ENCODE data around the gene S1PR3.

S1PR3 gene

DNA sequence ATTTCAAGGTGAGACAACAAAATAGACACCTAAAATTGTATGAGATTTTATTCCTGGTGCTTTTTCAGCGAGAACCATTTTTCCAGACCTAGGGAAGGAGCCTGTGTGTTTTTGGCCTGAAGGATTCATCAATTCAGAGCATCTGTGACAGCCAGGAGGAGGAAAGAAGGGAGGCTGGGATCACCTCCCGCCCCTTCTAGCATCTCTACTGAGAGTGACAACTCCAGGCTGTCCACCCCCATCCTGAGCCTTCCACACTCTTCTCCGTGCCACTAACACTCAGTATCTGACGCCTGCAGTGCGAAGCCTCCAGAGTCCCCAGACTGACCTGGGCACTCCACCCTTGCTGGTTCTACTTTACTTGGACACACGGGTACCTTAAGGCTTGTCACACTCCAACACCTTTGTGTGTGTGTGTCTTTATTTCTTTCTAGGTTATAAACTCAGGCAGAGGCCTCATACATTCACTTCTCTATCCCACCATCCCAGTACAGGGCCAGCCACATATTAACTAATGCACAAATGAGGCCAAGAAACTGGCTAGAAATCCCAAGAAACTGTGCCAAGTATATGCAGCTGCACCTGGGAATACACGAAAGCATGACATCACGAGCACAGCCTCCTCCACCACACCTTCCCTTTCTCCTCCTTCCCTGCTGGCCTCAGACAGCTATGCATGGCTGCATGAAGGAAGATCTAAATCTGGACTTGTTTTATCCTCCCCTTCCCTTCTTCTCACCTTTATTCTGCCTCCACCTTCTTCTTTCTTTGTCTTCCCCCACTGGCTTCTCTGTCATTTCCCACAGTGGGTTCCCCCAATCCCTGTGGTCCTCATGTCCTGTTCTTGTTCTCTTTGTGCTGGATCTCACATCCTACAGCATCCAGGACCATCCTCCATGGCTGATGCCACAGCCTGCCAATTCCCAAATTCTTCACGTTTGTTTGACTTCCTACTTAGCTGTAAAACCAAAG lies 16.0 kb downstream of the S1PR3 start:
- Mint-ChIP-seq H3K4me3 (no peak overlapping the region), H3K27ac (no peak overlapping the region), H3K36me3 (ENCODE audit: low read depth) (no peaks in the 10 kb centered on the region), H3K27me3 (peaks cover 11% of the 10 kb centered on the region), H3K4me1 (ENCODE audit: low read depth) (no peaks in the 10 kb centered on the region), H3K9me3 (no peaks in the 10 kb centered on the region)

DNA sequence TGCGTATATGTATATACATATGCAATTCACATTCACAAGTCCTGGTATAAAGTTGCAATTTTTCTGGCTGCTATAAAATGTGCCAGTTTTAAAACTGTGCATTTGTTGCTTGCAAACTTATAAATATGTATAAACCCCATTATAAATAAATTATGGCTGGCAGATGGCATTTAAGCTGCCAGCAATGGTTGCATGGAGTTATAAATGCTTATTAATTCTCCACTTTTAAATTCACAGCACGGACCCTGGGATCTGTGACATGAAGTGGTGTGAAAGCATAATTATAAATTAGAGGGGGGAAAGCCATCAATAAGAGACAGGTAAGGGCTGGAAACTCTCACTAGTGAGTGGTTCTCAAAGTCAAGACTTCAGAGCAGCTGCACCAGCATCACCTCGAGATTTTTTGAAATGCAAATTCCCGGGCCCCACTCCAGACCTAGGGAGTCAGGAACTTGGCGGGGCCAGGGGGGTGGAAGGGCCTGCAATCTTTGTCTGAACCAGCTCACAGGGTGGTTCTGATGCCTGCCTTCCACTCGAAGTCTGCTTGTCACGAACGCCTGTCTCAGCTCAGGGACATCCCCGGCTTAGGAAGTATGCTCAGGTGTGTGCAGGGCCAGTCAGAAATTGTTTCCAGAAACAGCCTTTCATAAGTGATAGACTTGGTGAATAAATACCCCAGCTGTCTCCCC lies 16.9 kb downstream of the S1PR3 start:
- Mint-ChIP-seq H3K36me3 (ENCODE audit: low read depth) (no peaks in the 10 kb centered on the region), H3K27ac (no peak overlapping the region), H3K4me1 (ENCODE audit: low read depth) (no peaks in the 10 kb centered on the region), H3K9me3 (no peaks in the 10 kb centered on the region), H3K4me3 (no peak overlapping the region), H3K27me3 (peaks cover 7% of the 10 kb centered on the region)

DNA sequence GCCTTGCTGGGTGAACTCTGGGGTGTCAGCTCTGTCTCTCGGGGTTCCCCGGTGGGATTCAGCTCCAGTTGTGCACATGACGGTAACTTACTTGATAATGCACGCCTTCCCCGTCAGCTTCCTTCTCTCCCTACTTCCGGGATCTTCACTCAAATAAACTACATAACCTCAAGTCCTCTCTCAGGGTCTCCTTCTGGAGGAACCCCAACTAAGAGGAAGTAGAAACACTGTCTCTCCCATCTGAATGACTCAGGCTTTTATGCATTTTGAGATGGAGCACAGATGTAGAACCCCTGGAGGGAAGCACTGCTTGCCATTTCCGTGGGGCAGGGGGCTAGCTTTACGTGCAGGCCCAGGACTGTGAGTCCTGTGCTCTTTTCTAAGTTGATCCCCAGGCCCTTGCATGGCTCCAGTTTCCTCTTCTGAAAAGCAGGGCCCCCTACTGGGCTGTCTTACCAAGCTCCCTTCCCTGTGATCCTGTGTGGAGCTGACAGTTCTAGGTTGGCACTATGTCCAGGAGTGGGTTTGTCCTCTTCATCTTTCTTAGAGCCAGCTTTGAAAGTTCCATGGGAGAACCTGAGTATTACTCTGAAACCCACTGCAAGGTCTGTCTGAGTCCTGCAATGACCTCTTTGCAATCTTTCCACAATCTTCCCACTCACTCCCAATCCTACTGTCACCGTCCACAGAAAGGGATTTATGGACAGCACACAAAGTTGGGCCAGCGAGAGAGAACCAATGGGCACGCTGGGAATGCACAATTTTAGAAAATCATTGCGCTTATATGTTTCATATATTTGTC lies 17.7 kb downstream of the S1PR3 start:
- Mint-ChIP-seq H3K36me3 (ENCODE audit: low read depth) (no peaks in the 10 kb centered on the region), H3K4me3 (no peak overlapping the region)

DNA sequence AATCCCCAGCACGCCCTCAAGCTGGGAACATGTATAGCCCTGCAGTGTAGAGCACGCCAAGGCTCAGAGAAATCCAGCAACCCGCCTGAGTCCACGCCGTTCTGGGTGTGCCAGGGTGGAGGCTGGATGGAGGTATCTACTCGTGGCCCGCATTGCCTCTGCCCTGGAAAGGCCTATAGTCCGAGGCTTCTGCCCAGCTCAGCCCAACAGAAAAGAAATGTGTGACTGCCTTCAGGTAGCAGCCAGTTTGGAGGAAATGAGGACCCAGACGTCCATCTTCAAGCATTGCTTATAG lies 18.2 kb downstream of the S1PR3 start:
- peaks cover 7% of the 10 kb centered on the region for H3K27me3 Mint-ChIP-seq
- no peaks in the 10 kb centered on the region for H3K36me3 Mint-ChIP-seq (ENCODE audit: low read depth)
- no peak overlapping the region for H3K27ac Mint-ChIP-seq
- H3K4me3 Mint-ChIP-seq: no peak overlapping the region
- H3K9me3 Mint-ChIP-seq: no peaks in the 10 kb centered on the region
- H3K4me1 Mint-ChIP-seq (ENCODE audit: low read depth): no peaks in the 10 kb centered on the region

More for the DNA sequence above, 17.7 kb downstream of the S1PR3 start:
- Mint-ChIP-seq H3K9me3 (no peaks in the 10 kb centered on the region), H3K27me3 (peaks cover 7% of the 10 kb centered on the region), H3K27ac (no peak overlapping the region), H3K4me1 (ENCODE audit: low read depth) (no peaks in the 10 kb centered on the region)

DNA sequence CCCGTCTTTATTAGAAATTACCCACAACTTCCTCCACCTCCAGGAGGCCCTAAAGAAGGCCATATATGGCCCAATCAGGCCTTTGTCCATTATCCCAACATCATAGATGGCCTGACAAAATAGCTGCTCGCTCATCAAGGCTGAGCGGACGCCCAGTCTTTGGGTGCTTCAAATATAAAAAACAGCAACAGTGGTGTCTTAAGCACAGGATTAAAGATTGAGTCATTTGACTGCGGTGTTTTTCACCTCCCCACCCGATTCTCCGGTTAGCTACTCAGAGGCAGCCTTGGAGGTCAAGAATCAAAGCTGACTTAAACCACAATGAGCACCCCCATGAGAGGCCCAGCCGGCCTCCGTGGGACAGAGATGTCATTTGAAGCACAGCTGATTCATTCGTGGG lies 18.8 kb downstream of the S1PR3 start:
- Mint-ChIP-seq H3K36me3 (ENCODE audit: low read depth) (no peaks in the 10 kb centered on the region), H3K27me3 (peaks cover 7% of the 10 kb centered on the region), H3K27ac (no peak overlapping the region), H3K4me1 (ENCODE audit: low read depth) (no peaks in the 10 kb centered on the region), H3K9me3 (no peaks in the 10 kb centered on the region), H3K4me3 (no peak overlapping the region)

DNA sequence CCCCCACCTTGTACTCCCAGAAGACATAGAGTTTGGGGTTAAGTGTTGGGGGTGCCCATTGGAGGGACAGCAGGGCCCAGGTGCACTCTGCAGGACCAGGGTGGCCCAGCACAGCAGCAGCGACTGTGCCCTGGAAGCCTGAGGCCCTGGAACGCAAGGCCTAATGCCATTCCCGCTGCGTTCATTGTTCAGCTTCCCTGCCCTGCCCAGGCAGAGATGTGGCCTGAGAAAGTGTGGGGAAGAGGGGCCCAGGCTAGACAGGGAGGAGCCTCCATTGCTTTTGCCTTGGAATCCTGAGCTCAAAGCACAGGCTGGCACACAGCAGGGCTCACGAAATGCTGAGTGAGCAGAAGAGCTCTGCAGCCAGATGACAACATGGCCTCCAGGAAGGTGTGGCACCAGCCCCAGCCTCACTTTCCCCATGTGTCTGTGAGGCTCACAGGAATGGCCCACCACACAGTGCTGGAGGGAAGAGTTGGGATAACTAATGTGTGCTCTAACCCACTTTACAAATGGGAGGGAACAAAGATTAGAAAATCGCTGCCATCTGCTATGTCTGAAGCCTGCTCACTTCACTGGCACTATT lies 19.4 kb downstream of the S1PR3 start:
- Mint-ChIP-seq H3K27me3 (peaks cover 7% of the 10 kb centered on the region), H3K9me3 (no peaks in the 10 kb centered on the region), H3K4me3 (no peak overlapping the region), H3K27ac (no peak overlapping the region), H3K4me1 (ENCODE audit: low read depth) (no peaks in the 10 kb centered on the region), H3K36me3 (ENCODE audit: low read depth) (no peaks in the 10 kb centered on the region)

DNA sequence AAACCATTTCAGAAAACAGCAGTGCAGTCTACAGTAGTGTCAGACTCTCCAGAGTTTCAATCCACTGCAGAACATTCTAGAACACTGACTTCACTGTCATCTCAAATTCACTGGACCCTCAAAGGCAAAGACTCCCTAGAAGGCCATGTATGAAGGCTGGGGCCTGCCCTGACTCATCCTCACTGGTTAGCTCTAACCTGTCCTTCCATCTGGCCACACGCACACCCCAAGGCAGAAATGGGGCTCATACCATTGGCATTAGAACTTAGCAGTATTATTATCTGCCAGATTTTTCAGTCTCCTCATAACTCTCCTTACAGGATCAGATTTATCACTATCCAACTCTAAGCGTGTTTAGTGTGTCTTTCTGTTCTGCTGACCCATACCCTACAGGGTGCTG lies 20.4 kb downstream of the S1PR3 start:
- Mint-ChIP-seq H3K4me1 (ENCODE audit: low read depth) (no peaks in the 10 kb centered on the region), H3K4me3 (no peak overlapping the region), H3K27ac (no peak overlapping the region), H3K36me3 (ENCODE audit: low read depth) (no peaks in the 10 kb centered on the region), H3K9me3 (no peaks in the 10 kb centered on the region), H3K27me3 (peaks cover 4% of the 10 kb centered on the region)

DNA sequence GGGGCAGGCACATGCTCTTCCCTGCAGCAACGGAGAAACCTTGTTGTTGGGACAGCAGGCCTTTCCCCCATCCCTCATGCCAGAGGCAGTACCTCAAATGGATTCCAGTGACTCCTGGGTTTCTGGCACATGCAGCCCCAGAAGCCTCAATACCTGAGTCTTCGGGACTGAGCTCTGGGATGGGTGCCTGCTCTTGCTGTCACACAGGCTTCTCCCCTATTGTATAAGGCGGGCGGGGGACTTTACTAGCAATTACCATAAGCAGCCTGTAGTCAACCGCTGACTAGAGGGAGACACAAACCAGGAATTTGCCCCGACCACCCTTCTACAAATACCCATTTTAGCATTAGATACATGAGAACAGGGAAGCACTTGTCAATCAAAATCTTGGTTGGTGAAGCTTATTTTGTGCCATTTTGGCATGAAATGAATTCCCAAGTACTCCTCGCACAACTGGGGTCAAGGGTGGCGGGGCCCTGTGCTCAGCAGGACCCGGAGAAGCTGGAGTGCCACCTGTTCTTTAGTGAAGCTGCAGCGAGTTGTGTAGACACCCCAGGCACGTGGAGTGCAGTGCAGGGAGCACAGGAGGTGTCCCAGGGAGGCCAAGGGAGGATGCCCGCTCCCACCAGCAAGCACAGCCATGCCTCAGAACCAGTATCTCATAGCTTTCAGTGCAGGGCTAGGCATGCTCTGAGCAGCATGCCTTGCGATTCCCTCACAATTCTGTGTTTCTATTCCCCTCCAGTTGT lies 21.2 kb downstream of the S1PR3 start:
- peaks cover 1% of the 10 kb centered on the region for H3K27me3 Mint-ChIP-seq
- no peaks in the 10 kb centered on the region for H3K9me3 Mint-ChIP-seq
- H3K27ac Mint-ChIP-seq: no peak overlapping the region
- no peaks in the 10 kb centered on the region for H3K36me3 Mint-ChIP-seq (ENCODE audit: low read depth)
- no peak overlapping the region for H3K4me3 Mint-ChIP-seq
- no peaks in the 10 kb centered on the region for H3K4me1 Mint-ChIP-seq (ENCODE audit: low read depth)

DNA sequence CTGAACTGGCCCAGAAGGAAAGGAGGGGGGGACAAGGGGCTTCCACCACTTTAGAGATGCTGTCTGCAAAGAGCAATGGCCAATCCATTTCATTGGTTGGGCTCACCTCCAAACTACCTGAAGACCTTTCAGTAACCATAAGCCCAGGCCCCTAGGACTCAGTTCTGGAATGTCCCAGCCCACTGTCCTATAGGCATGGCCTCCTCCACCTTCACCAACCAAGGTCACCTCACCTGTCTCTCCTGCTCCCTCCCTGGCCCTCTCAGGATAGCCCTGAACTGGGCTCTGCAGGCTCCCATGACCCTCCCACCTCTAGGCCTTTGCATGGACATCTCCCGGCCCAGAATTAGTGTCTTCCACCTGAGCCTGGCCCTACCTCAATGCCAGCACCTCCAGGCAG lies 22.4 kb downstream of the S1PR3 start:
- no peaks in the 10 kb centered on the region for H3K9me3 Mint-ChIP-seq
- H3K4me1 Mint-ChIP-seq (ENCODE audit: low read depth): no peaks in the 10 kb centered on the region
- no peak overlapping the region for H3K4me3 Mint-ChIP-seq
- no peak overlapping the region for H3K27ac Mint-ChIP-seq
- H3K27me3 Mint-ChIP-seq: peaks cover 7% of the 10 kb centered on the region
- H3K36me3 Mint-ChIP-seq (ENCODE audit: low read depth): no peaks in the 10 kb centered on the region

DNA sequence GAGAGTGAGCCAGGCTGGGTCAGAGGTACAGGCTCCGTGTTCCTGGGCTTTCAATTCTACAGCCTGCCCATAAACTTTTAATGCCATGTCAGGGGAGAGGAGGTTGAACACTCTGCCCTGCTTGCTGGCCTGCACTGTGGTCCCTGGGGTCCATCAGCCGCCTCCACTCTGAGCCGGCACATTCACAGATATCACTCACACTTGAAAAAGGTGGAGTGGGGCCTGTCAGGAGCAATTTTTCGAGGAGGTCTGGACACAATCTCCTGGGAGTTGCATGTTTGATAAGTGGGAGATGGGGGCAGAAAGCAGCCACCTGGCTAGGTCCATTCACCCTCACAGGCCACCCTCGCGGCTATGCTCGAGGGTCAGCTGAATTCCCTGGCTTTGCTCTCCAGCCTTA lies 22.9 kb downstream of the S1PR3 start:
- Mint-ChIP-seq H3K27me3 (peaks cover 7% of the 10 kb centered on the region), H3K36me3 (ENCODE audit: low read depth) (no peaks in the 10 kb centered on the region), H3K9me3 (no peaks in the 10 kb centered on the region), H3K4me1 (ENCODE audit: low read depth) (no peaks in the 10 kb centered on the region), H3K4me3 (no peak overlapping the region), H3K27ac (no peak overlapping the region)

DNA sequence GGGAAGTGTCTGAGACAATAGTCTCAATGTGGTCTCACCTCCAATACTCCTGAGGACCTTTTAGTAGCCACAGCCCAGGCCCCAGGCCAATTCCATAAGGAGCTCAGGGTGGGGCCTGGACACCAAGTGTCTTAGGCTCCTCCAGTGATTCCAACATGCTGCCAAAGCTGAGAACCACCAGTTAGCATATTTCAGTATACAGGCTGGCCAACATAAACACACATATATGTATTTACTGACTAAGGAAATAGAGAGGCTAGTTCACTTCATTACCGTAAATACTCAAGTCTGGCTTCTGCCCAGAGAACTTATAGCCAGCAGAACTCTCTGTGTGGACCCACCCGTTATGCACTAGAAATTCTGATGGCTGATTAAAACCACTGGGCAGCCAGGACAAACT lies 24.1 kb downstream of the S1PR3 start:
- H3K4me1 Mint-ChIP-seq (ENCODE audit: low read depth): no peaks in the 10 kb centered on the region
- H3K27me3 Mint-ChIP-seq: peaks cover 8% of the 10 kb centered on the region
- H3K36me3 Mint-ChIP-seq (ENCODE audit: low read depth): no peaks in the 10 kb centered on the region
- H3K4me3 Mint-ChIP-seq: no peak overlapping the region
- H3K27ac Mint-ChIP-seq: no peak overlapping the region
- no peaks in the 10 kb centered on the region for H3K9me3 Mint-ChIP-seq

DNA sequence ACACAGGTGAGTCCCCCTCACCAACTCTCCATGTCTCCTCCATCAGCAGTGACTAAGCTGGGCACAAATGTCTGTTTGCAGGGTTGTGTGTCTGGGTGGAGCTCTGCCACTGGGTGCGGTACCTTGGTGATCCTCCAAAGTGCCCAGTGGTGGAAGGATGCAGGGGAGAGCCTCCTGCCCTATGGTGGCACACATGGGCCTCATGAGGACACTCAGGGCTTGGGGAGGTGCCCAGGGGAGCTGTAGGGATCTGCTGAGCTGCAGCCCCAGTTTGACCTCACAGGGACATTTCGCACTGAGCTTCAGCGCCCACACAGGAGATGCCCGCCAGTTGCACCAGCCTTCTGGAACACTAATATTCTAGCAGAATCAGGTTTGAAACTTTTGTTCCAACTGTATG lies 29.5 kb downstream of the S1PR3 start:
- no peaks in the 10 kb centered on the region for H3K4me1 Mint-ChIP-seq (ENCODE audit: low read depth)
- no peaks in the 10 kb centered on the region for H3K9me3 Mint-ChIP-seq
- peaks cover 13% of the 10 kb centered on the region for H3K27me3 Mint-ChIP-seq
- H3K27ac Mint-ChIP-seq: no peak overlapping the region
- H3K4me3 Mint-ChIP-seq: no peak overlapping the region
- H3K36me3 Mint-ChIP-seq (ENCODE audit: low read depth): no peaks in the 10 kb centered on the region

DNA sequence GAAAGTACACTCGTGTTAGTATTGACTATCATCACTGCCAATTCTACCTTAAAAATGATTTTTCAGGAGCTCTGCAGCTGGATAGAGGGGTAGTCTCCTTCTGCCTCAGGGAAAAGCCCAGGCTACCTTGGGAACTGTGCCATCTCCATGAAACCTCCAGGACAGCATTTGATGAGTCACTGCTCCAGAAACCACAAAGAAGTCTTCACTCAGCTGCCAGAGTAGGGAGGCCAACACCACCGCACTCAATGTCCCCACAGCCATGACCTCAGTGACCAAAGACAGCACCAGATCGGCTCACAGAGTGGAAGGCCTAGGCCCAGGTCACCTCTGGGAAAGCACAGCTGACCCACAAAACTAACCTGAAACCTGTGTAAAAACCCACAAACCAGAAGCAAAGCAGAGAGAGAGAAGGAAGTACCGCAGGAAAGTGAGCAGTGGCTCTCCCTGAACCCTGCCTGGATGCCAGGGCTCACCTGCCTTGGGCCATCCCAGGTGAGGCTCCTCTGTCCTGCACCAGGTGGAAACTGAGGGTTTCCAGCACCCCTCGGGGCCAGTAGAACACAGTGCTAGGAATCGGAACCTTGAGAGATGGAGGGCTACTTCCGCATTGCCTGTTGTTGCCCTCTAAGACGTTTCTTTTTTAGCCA lies 30.0 kb downstream of the S1PR3 start:
- H3K9me3 Mint-ChIP-seq: no peaks in the 10 kb centered on the region
- H3K36me3 Mint-ChIP-seq (ENCODE audit: low read depth): no peaks in the 10 kb centered on the region
- peaks cover 14% of the 10 kb centered on the region for H3K27me3 Mint-ChIP-seq
- H3K27ac Mint-ChIP-seq: no peak overlapping the region
- H3K4me3 Mint-ChIP-seq: no peak overlapping the region
- H3K4me1 Mint-ChIP-seq (ENCODE audit: low read depth): no peaks in the 10 kb centered on the region
